HepG2 (cell line): ENCODE results near the gene FXYD4. TPM values are rescaled to one million over a fixed set of nuclear protein-coding genes. Genes with fewer than 3 reads are reported as not detected.

ENCODE experiments used
- E2F5 ChIP-seq: sonication (generic); formaldehyde crosslinking; conservative IDR thresholded peaks from 2 replicates; pipeline ENCODE4 v1.4.0; 2020; ENCODE audit warnings: missing genetic modification reagents
- ERF ChIP-seq: IDR thresholded peaks from 2 replicates; pipeline ENCODE4 v1.6.1; 2018; ENCODE audit warnings: missing biosample characterization, missing genetic modification reagents
- PCBP2 ChIP-seq: fragments of 200-400 bp; formaldehyde crosslinking; optimal IDR thresholded peaks from 2 replicates; pipeline ENCODE3; 2018; ENCODE audit warnings: low read length, low read depth; ENCODE audit not compliant: poor library complexity, severe bottlenecking
- POLR2AphosphoS2 ChIP-seq: IDR thresholded peaks from 2 replicates; pipeline ENCODE4 v1.6.1; 2011; ENCODE audit warnings: low read depth, low read length, improper control_type of control experiment
- SAFB2 ChIP-seq: sonication (generic); formaldehyde crosslinking; IDR thresholded peaks from 2 replicates; pipeline ENCODE4 v1.5.1; 2020; ENCODE audit warnings: missing genetic modification reagents, low read depth, mild to moderate bottlenecking, borderline replicate concordance
- SYNCRIP ChIP-seq: fragments of 200-400 bp; formaldehyde crosslinking; IDR thresholded peaks from 2 replicates; pipeline ENCODE4 v1.6.1; 2018; ENCODE audit warnings: mild to moderate bottlenecking, low read depth, low read length; ENCODE audit not compliant: insufficient read depth
- WIZ ChIP-seq: sonication (generic); formaldehyde crosslinking; IDR thresholded peaks from 2 replicates; pipeline ENCODE4 v1.5.1; 2020; ENCODE audit warnings: mild to moderate bottlenecking, missing genetic modification reagents
- YY1 ChIP-seq: IDR thresholded peaks from 2 replicates; pipeline ENCODE4 v1.6.1; 2011; ENCODE audit warnings: low read length, low read depth, moderate library complexity, mild to moderate bottlenecking; ENCODE audit not compliant: insufficient read depth, insufficient replicate concordance
- ZNF143 ChIP-seq: sonication (generic); formaldehyde crosslinking; IDR thresholded peaks from 2 replicates; pipeline ENCODE4 v1.4.0; 2020; ENCODE audit warnings: missing genetic modification reagents
- ZNF282 ChIP-seq: fragments of 450-650 bp; IDR thresholded peaks from 2 replicates; pipeline ENCODE4 v1.6.1; 2018; ENCODE audit not compliant: partially characterized antibody
- polyA plus RNA-seq, 8 experiments: library from polyadenylated mRNA; depleted of rRNA in 3 of 8; stranded (reverse) in 7 of 8; unstranded in 1 of 8; fragments of >200 nt; fragmentation: Illumina TruSeq in 4 of 8; extraction: Trizol in 4 of 8; gene quantifications; 2 replicates each; pipeline versions ENCODE4 v1.2.1 to v1.2.3, GENCODE V29; 2011 to 2016; ENCODE audit warnings: low read depth in 4 of 8, missing spikeins in 1 of 8, mixed read lengths in 1 of 8; ENCODE audit not compliant: insufficient read depth in 1 of 8
- total RNA-seq, 5 experiments: library from RNA; depleted of rRNA; stranded (reverse); fragments of >200 nt; fragmentation: Illumina TruSeq; extraction: Trizol; gene quantifications; 2 replicates each; pipeline ENCODE4 v1.2.3, GENCODE V29; 2016; ENCODE audit warnings: low read depth in 1 of 5
- TF ChIP-seq, protein P1 (sequence below): sonication (generic); formaldehyde crosslinking; IDR thresholded peaks from 2 replicates; pipeline ENCODE4 v1.4.0; 2020; ENCODE audit warnings: missing genetic modification reagents, borderline replicate concordance
- TF ChIP-seq, protein P2 (sequence below): IDR thresholded peaks from 2 replicates; pipeline ENCODE4 v1.6.1; 2016; ENCODE audit warnings: missing compliant biosample characterization, missing genetic modification reagents, borderline replicate concordance
- TF ChIP-seq, protein P3 (sequence below): sonication (generic); formaldehyde crosslinking; IDR thresholded peaks from 2 replicates; pipeline ENCODE4 v1.5.0; 2020; ENCODE audit warnings: mild to moderate bottlenecking, missing genetic modification reagents
- TF ChIP-seq, protein P4 (sequence below), 2 experiments: sonication (generic) in 1 of 2; formaldehyde crosslinking in 1 of 2; IDR thresholded peaks; 2 replicates each; pipeline versions ENCODE4 v1.6.1 to v1.9.0; 2014 to 2022; ENCODE audit warnings: antibody characterized with exemption in 1 of 2, borderline replicate concordance in 1 of 2, inconsistent platforms in 1 of 2, low read depth in 1 of 2, missing genetic modification reagents in 1 of 2

The FXYD4 gene
- total and polyA plus RNA-seq, 2 of the 13 experiments (the other 11 are each of a cell fraction or from before 2014, with no cell fraction given), result not detected

DNA sequence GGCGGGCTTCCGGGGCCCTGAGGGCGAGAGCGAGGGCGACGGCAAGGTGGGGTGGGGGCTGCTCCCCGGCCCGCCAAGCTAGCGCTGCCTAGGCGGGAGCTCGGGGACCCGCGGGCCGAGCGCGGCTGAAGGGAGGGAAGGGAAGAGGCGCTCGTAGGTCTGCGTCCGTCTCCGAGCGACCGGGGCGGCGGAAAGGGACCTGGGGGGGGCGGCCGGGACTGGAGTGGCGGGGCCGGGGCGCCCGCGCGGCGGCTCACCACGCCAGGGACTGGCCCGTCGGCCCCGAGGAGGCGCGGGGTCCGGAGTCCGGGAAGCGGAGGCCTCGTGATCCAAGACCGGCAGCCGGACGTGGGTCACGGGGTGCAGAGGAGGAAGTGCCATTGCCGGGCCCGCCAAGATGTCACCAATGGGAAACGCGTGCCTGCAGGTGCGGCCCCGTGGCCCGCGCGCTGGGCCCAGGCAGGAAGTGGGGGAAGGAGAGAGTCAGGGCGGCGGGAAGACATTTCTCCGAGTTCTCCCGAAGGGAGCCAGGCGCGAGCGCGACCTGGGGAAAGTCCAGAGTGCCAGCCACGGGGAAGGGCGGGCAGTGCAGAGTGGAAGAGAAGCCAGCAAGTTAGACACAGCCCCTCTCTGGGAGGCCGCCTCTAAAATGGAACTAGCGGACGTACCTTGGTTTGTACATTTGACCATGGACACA is 25.6 kb downstream of the FXYD4 start (continued):
- TF ChIP-seq ZNF143 (peak; percentile 17; the same call in 1 of the 2 replicates), POLR2AphosphoS2 (peak; percentile 73), PCBP2 (no peak), YY1 (peak; percentile 79), E2F5 (CRISPR knock-in tag) (peak; percentile 92), SYNCRIP (no peak), WIZ (peak; percentile 41; the same call in 1 of the 2 replicates), ERF (CRISPR knock-in tag) (peak; percentile 97), ZNF282 (no peak), SAFB2 (CRISPR knock-in tag) (peak; percentile 29; the same call in 1 of the 2 replicates)
- TF ChIP-seq, protein P1, sequence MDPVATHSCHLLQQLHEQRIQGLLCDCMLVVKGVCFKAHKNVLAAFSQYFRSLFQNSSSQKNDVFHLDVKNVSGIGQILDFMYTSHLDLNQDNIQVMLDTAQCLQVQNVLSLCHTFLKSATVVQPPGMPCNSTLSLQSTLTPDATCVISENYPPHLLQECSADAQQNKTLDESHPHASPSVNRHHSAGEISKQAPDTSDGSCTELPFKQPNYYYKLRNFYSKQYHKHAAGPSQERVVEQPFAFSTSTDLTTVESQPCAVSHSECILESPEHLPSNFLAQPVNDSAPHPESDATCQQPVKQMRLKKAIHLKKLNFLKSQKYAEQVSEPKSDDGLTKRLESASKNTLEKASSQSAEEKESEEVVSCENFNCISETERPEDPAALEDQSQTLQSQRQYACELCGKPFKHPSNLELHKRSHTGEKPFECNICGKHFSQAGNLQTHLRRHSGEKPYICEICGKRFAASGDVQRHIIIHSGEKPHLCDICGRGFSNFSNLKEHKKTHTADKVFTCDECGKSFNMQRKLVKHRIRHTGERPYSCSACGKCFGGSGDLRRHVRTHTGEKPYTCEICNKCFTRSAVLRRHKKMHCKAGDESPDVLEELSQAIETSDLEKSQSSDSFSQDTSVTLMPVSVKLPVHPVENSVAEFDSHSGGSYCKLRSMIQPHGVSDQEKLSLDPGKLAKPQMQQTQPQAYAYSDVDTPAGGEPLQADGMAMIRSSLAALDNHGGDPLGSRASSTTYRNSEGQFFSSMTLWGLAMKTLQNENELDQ (CRISPR knock-in tag), result 0 out of 2 replicates have a peak, but pooled peaks have one; percentile 32
- TF ChIP-seq, protein P2, sequence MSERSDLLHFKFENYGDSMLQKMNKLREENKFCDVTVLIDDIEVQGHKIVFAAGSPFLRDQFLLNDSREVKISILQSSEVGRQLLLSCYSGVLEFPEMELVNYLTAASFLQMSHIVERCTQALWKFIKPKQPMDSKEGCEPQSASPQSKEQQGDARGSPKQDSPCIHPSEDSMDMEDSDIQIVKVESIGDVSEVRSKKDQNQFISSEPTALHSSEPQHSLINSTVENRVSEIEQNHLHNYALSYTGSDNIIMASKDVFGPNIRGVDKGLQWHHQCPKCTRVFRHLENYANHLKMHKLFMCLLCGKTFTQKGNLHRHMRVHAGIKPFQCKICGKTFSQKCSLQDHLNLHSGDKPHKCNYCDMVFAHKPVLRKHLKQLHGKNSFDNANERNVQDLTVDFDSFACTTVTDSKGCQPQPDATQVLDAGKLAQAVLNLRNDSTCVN (CRISPR knock-in tag), result peak; percentile 87
- TF ChIP-seq, protein P3, sequence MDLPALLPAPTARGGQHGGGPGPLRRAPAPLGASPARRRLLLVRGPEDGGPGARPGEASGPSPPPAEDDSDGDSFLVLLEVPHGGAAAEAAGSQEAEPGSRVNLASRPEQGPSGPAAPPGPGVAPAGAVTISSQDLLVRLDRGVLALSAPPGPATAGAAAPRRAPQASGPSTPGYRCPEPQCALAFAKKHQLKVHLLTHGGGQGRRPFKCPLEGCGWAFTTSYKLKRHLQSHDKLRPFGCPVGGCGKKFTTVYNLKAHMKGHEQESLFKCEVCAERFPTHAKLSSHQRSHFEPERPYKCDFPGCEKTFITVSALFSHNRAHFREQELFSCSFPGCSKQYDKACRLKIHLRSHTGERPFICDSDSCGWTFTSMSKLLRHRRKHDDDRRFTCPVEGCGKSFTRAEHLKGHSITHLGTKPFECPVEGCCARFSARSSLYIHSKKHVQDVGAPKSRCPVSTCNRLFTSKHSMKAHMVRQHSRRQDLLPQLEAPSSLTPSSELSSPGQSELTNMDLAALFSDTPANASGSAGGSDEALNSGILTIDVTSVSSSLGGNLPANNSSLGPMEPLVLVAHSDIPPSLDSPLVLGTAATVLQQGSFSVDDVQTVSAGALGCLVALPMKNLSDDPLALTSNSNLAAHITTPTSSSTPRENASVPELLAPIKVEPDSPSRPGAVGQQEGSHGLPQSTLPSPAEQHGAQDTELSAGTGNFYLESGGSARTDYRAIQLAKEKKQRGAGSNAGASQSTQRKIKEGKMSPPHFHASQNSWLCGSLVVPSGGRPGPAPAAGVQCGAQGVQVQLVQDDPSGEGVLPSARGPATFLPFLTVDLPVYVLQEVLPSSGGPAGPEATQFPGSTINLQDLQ (CRISPR knock-in tag), result no peak
- TF ChIP-seq, protein P4, sequence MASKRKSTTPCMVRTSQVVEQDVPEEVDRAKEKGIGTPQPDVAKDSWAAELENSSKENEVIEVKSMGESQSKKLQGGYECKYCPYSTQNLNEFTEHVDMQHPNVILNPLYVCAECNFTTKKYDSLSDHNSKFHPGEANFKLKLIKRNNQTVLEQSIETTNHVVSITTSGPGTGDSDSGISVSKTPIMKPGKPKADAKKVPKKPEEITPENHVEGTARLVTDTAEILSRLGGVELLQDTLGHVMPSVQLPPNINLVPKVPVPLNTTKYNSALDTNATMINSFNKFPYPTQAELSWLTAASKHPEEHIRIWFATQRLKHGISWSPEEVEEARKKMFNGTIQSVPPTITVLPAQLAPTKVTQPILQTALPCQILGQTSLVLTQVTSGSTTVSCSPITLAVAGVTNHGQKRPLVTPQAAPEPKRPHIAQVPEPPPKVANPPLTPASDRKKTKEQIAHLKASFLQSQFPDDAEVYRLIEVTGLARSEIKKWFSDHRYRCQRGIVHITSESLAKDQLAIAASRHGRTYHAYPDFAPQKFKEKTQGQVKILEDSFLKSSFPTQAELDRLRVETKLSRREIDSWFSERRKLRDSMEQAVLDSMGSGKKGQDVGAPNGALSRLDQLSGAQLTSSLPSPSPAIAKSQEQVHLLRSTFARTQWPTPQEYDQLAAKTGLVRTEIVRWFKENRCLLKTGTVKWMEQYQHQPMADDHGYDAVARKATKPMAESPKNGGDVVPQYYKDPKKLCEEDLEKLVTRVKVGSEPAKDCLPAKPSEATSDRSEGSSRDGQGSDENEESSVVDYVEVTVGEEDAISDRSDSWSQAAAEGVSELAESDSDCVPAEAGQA (IDR thresholded peaks at IDR 0.05; ENCODE audit: low read depth), result peak; percentile 62; the same call in 1 of the 2 replicates
- TF ChIP-seq, protein P4 (CRISPR knock-in tag; IDR thresholded peaks at IDR 0.05; ENCODE audit: borderline replicate concordance), result peak; percentile 84
